Non-pigmented ciliary epithelial cell (primary cell): Measurements from ENCODE around the gene CNOT3.
"Not testable (repeated sequence)": the region's sequence is repeated elsewhere in the genome, so short reads cannot be mapped to it uniquely, and the experiment has no call there.

Experiments used
- DNase-seq: peaks from one replicate; pipeline ENCODE4 v3.0.0-alpha.2; 2010; ENCODE audit warnings: low read depth

Gene CNOT3

GRCh38 chr19:54137699-54138488 lies at the start of gene CNOT3:
CNOT3 (plus strand) TSS chr19:54137762; CDS start chr19:54142979, 5,217 bp downstream.
- no peak for DNase-seq

GRCh38 chr19:54094426-54095000 lies 43.0 kb upstream of the CNOT3 start:
- no peak for DNase-seq

- no peak for DNase-seq
Measured at GRCh38 chr19:54095136-54095858, 42.3 kb upstream of the CNOT3 start.

- not testable (repeated sequence) for DNase-seq
Measured at GRCh38 chr19:54095859-54096616, 41.5 kb upstream of the CNOT3 start.

- no peak for DNase-seq
Measured at GRCh38 chr19:54096617-54097106, 40.9 kb upstream of the CNOT3 start.

GRCh38 chr19:54099190-54099902 lies 38.2 kb upstream of the CNOT3 start:
- DNase-seq = no peak

- not testable (repeated sequence) for DNase-seq
Measured at GRCh38 chr19:54099903-54100255, 37.7 kb upstream of the CNOT3 start.

- DNase-seq = no peak
Measured at GRCh38 chr19:54100561-54100960, 37.0 kb upstream of the CNOT3 start, which contains the start of gene OSCAR. OSCAR (minus strand) TSS chr19:54100803; CDS start chr19:54100792, 11 bp downstream.

- DNase-seq = peak; percentile 93
Measured at GRCh38 chr19:54102421-54103169, 35.0 kb upstream of the CNOT3 start, which contains the start of gene NDUFA3. NDUFA3 (plus strand) TSS chr19:54102855; CDS start chr19:54102879, 24 bp downstream.

- DNase-seq = no peak
Measured at GRCh38 chr19:54104998-54105715, 32.4 kb upstream of the CNOT3 start.

- no peak for DNase-seq
Measured at GRCh38 chr19:54105796-54106195, 31.8 kb upstream of the CNOT3 start.

GRCh38 chr19:54106716-54107115 lies 30.8 kb upstream of the CNOT3 start:
- DNase-seq = no peak

- no peak for DNase-seq
Measured at GRCh38 chr19:54107876-54108490, 29.6 kb upstream of the CNOT3 start.

- DNase-seq = no peak
Measured at GRCh38 chr19:54108496-54108895, 29.1 kb upstream of the CNOT3 start.

- DNase-seq = no peak
Measured at GRCh38 chr19:54109651-54110050, 27.9 kb upstream of the CNOT3 start.

GRCh38 chr19:54114340-54115108 lies 23.0 kb upstream of the CNOT3 start:
- no peak for DNase-seq

- peak; percentile 95 for DNase-seq
Measured at GRCh38 chr19:54115109-54116063, 22.2 kb upstream of the CNOT3 start, which contains the start of the genes PRPF31 and TFPT. PRPF31 (plus strand) TSS chr19:54115754; CDS start chr19:54118279, 2,525 bp downstream. TFPT (minus strand) TSS chr19:54115657; CDS start chr19:54115269, 388 bp downstream.
